Breast epithelium (tissue), 4 donors: ENCODE data around the gene GPR158. TPM values are rescaled to one million over a fixed set of nuclear protein-coding genes. Genes with fewer than 3 reads are reported as not detected.

Experiments
- DNase-seq, 2 donors: peaks; one replicate each; pipeline ENCODE4 v3.0.0-alpha.2; 2019; ENCODE audit warnings: low spot score in 2 of 2
- H3K27ac ChIP-seq, 2 donors: fragments of 200-600 bp; sonication (generic) in 1 of 2; one replicate each; pipeline ENCODE4 v1.5.1; 2016 to 2019; ENCODE audit warnings: mild to moderate bottlenecking in 1 of 2
- H3K27me3 ChIP-seq, 2 donors: fragments of 200-600 bp; sonication (generic) in 1 of 2; one replicate each; pipeline versions ENCODE4 v1.5.1 to v1.6.0; 2017 to 2019; ENCODE audit warnings: control low read depth in 1 of 2, mild to moderate bottlenecking in 1 of 2
- H3K36me3 ChIP-seq: fragments of 200-600 bp; one replicate; pipeline ENCODE4 v1.5.1; 2019
- H3K4me1 ChIP-seq, 2 donors: fragments of 200-600 bp; sonication (generic); one replicate each; pipeline ENCODE4 v1.5.1; 2016 to 2019; ENCODE audit warnings: control low read depth in 1 of 2
- H3K4me3 ChIP-seq, 3 donors: fragments of 200-600 bp; sonication (generic); 1 replicate in 2 of 3; 2 replicates in 1 of 3; pipeline ENCODE4 v1.5.1; 2016 to 2019; ENCODE audit warnings: mild to moderate bottlenecking in 3 of 3, moderate library complexity in 2 of 3
- H3K9me3 ChIP-seq, 2 donors: fragments of 200-600 bp; sonication (generic) in 1 of 2; one replicate each; pipeline ENCODE4 v1.5.1; 2016 to 2019; ENCODE audit warnings: control low read depth in 1 of 2
- CTCF ChIP-seq, 3 donors: fragments of 450-650 bp; IDR thresholded peaks; one replicate each; pipeline ENCODE4 v1.5.1; 2016 to 2017; ENCODE audit warnings: antibody characterized with exemption in 3 of 3, mild to moderate bottlenecking in 3 of 3, moderate library complexity in 3 of 3
- POLR2A ChIP-seq: fragments of 450-650 bp; IDR thresholded peaks from one replicate; pipeline ENCODE4 v1.6.1; 2016; ENCODE audit warnings: antibody characterized with exemption, mild to moderate bottlenecking, moderate library complexity
- POLR2AphosphoS5 ChIP-seq, 3 donors: sonication (generic); formaldehyde crosslinking; IDR thresholded peaks; one replicate each; pipeline ENCODE4 v1.6.1; 2017; ENCODE audit warnings: antibody characterized with exemption in 3 of 3
- intact Hi-C: fragments of 100-400 bp; cut with DNase I; formaldehyde crosslinking; loops from one replicate; pipeline ENCODE4 v1.15.1; 2023; ENCODE audit warnings: low total_unique reads
- total RNA-seq, 3 donors: library from RNA; depleted of rRNA; stranded (reverse); fragments of >200 nt; gene quantifications; one replicate each; pipeline ENCODE4 v1.1.0, GENCODE V29; 2016

The GPR158 gene
- total RNA-seq, 3 donors from 2014 or later = 0.16 to 0.29 TPM; not detected in 1

- intact Hi-C loops = no loop called here
- TF ChIP-seq CTCF (IDR thresholded peaks at IDR 0.05) (no peak), POLR2A (no peak), POLR2AphosphoS5 (IDR thresholded peaks at IDR 0.05) (no peak)
These were observed 377.6 kb downstream of the GPR158 start for GRCh38 chr10:25552283-25552919.

GRCh38 chr10:25555865-25556264 is 381.1 kb downstream of the GPR158 start:
- no peaks in the 10 kb centered on the region for H3K27me3 ChIP-seq
- intact Hi-C loops = no loop called here
- H3K4me1 ChIP-seq = no peaks in the 10 kb centered on the region
- H3K36me3 ChIP-seq = no peaks in the 10 kb centered on the region
- H3K27ac ChIP-seq = no peak overlapping the region
- H3K9me3 ChIP-seq = no peaks in the 10 kb centered on the region
- no peak for DNase-seq
- TF ChIP-seq POLR2A = no peak
- no peak for TF ChIP-seq POLR2AphosphoS5 (IDR thresholded peaks at IDR 0.05)
- TF ChIP-seq CTCF (IDR thresholded peaks at IDR 0.05) = no peak
- H3K4me3 ChIP-seq = no peak overlapping the region

More at GRCh38 chr10:25552283-25552919, 377.6 kb downstream of the GPR158 start:
- Histone ChIP-seq H3K27ac (no peak overlapping the region), H3K9me3 (no peaks in the 10 kb centered on the region), H3K36me3 (no peaks in the 10 kb centered on the region), H3K4me1 (no peaks in the 10 kb centered on the region), H3K4me3 (no peak overlapping the region), H3K27me3 (no peaks in the 10 kb centered on the region)
- DNase-seq = no peak

GRCh38 chr10:25556457-25556856 is 381.7 kb downstream of the GPR158 start:
- H3K36me3 ChIP-seq = no peaks in the 10 kb centered on the region
- H3K27me3 ChIP-seq = no peaks in the 10 kb centered on the region
- no peaks in the 10 kb centered on the region for H3K4me1 ChIP-seq
- intact Hi-C loops = no loop called here
- DNase-seq = no peak
- TF ChIP-seq CTCF (IDR thresholded peaks at IDR 0.05) (no peak), POLR2A (no peak), POLR2AphosphoS5 (IDR thresholded peaks at IDR 0.05) (no peak)
- H3K27ac ChIP-seq = no peak overlapping the region
- H3K4me3 ChIP-seq = no peak overlapping the region
- no peaks in the 10 kb centered on the region for H3K9me3 ChIP-seq

GRCh38 chr10:25557136-25557535 is 382.3 kb downstream of the GPR158 start:
- Histone ChIP-seq H3K4me3 (no peak overlapping the region), H3K4me1 (no peaks in the 10 kb centered on the region), H3K9me3 (no peaks in the 10 kb centered on the region), H3K27ac (no peak overlapping the region), H3K27me3 (no peaks in the 10 kb centered on the region), H3K36me3 (no peaks in the 10 kb centered on the region)
- no peak for TF ChIP-seq CTCF (IDR thresholded peaks at IDR 0.05)
- no peak for TF ChIP-seq POLR2AphosphoS5 (IDR thresholded peaks at IDR 0.05)
- TF ChIP-seq POLR2A = no peak
- intact Hi-C loops = no loop called here
- DNase-seq = no peak

- TF ChIP-seq POLR2A (no peak), CTCF (IDR thresholded peaks at IDR 0.05) (no peak), POLR2AphosphoS5 (IDR thresholded peaks at IDR 0.05) (no peak)
- no peak overlapping the region for H3K4me3 ChIP-seq
- DNase-seq = no peak
These were observed 387.0 kb downstream of the GPR158 start for GRCh38 chr10:25561758-25562157.

More at GRCh38 chr10:25561758-25562157, 387.0 kb downstream of the GPR158 start:
- H3K9me3 ChIP-seq = no peaks in the 10 kb centered on the region
- no peaks in the 10 kb centered on the region for H3K27me3 ChIP-seq
- no peaks in the 10 kb centered on the region for H3K4me1 ChIP-seq
- H3K36me3 ChIP-seq = no peaks in the 10 kb centered on the region
- intact Hi-C loops = no loop called here
- H3K27ac ChIP-seq = no peak overlapping the region
